ENCODE data around the gene RNF113A.
"Not testable (repeated sequence)": the region's sequence is repeated elsewhere in the genome, so short reads cannot be mapped to it uniquely, and the experiment has no call there.

RNF113A gene

DNA sequence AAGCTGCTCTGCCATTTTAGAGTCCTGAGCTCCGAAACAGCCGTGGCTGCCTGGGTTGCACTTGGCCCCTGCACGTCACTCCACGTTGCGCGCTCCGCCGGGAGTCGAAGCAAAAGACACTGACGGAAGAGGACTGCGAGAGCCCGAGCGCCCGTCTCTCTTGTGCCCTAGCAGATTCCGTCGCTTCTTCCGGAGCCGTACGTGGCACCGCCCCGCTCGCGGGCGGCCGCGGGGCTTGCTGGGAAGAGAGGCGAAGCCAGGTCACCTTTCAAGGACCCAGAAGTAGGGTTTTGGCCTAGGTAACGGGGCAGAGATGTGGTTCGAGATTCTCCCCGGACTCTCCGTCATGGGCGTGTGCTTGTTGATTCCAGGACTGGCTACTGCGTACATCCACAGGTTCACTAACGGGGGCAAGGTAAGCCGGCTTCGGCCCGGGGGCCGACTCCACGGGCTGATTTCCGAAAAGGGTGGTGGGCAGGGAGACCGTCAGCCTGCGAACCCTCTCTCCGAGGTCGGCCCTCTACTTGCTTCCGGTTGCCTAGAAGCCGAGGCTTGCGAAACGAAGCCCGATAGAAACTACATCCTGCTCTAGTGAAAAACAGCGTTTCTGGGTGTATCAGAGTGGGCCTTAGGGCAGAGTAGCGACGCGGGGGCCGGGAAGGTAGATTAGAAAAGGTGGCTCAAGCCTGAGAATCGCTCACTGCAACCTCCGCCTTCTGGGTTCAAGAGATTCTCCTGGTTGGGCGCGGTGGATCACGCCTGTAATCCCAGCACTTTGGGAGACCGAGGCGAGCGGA lies at the start of gene RNF113A, which contains the start of gene NDUFA1:
Gene RNF113A (minus strand): TSS at position 135 of the 797 bp plus-strand sequence. CDS start 120 bp downstream, at position 15.
Gene NDUFA1 (plus strand): TSS at position 234 of the 797 bp plus-strand sequence. CDS start 80 bp downstream, at position 314.
- DNase-seq, result peak; percentile 66 to 68

DNA sequence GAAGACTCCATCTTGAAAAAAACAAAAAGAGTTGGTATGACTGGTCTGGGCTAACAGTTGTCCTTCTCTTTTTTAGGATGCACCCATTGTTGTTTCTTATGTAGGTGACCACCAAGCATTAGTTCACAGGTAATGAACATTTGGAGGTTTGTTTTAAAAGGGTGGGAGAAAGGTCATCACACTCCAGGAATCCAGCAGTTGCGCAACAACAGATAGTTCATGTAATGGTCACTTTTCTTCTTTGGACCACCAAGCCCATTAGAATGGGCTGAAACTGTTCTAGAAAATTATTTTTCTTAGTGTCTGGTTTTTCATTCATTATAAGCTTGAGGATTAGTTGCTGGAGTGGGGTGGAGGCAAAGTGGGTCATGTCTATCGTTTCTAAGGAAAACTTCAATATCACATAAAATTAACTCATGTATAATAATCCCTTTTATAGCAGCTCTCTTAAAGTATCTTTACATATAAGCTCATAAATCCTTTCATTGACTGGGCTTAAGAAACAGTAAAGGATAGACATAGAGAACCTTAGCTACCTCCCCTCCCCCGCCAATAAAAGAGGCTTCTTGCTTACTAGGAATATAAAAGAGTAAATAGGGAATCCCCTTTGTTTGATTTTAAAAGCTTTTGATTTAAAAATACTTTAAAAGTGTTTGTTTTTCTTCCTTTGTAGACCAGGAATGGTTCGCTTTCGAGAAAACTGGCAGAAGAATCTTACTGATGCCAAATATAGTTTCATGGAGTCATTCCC lies 48.5 kb upstream of the RNF113A start:
- no peak for DNase-seq

DNA sequence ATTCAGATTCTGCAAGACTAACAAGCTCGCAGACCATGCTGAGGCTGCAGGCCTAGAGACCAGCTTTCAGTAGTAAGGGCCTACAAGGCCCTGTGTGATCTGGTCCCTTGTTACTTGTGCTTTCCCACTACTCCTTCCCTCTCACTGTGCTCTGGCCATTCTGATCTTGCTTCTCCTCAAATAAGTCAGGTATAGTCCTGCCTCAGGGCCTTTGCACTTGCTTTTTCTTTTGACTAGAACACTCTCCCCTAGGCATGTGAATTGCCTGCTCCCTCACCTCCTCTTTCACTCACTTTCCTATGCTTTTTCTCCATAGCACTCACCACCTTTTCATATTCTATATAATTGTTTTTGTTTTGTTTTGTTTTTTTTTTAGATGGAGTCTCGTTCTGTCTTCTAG lies 46.3 kb upstream of the RNF113A start:
- DNase-seq, result no peak

DNA sequence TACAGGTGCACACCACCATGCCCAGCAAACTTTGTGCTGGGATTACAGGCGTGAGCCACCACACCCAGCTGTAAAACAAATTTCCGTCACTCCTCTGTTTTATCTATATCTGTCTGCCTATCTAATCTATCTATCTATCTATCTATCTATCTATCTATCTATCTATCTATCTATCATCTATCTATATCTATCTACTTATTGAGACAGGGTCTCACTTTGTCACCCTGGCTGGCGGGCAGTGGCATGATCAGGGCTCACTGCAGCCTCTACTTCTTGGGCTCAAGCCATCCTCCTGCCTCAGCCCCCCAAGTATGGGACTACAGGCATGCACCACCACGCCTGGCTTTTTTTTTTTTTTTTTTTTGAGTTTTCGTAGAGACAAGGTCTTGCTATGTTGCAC lies 44.8 kb upstream of the RNF113A start:
- no peak for DNase-seq

DNA sequence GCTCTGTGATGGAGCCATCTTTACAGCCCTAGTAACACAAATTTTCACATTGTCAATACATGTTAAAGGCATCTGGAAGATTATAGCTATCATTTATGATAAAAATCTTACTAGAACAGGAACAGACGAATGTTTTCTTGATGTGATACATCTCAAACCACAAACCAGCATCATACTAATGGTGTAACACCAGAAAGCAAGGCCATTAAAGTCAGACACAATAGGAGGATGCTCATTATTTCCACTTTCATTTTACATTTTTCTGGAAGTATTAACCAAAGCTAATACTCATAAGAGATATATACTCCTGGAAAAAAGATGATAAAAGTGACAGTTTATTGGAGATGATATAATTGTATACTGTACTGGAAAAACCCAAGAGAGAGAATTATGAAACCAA lies 29.4 kb upstream of the RNF113A start:
- no peak for DNase-seq

DNA sequence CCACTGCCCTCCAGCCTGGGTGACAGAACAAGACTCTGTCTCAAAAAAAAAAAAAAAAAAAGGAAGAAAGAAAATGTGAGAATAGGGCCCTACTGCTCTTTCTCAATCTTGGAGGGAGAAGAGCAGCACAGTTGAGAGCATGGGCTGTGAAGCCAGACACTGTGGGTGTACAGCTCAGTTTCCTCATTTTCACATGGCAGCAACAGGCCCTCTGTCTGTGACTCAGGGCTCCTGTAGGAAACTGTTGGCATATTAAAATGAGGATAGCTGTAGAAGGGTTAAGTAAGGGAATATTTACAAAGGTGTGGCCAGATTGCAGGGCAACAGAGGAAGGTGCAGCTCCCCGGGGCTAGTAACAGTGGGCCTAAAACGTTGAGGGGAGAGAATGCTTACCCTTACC lies 27.6 kb upstream of the RNF113A start:
- no peak for DNase-seq

DNA sequence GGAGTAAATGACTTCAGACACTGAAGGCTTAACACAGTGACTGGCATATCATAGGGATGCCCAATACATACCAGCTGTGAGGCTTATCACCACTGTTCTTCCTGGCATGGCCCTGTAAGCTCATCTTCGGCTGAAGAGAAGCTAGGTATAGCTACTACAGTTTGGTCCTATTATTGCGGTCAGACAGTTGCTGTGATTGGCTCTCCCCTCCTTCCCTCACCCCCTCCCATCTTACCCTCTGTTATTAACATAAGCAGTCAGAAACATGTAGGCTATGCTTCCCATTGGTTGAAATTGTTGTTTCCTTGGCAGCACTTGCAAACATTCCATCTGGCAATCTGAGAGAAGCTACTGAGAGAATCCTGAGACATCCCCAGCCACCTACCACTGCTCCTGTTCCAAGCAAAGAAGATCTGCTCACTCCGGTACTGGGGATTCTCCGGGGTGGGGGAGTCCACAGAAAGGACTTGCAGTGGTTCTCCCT lies 24.4 kb upstream of the RNF113A start, which contains the start of gene AKAP14:
Gene AKAP14 (plus strand): TSS at position 51 of the 484 bp plus-strand sequence. CDS start 7,331 bp downstream, outside the sequence.
- DNase-seq, result no peak

DNA sequence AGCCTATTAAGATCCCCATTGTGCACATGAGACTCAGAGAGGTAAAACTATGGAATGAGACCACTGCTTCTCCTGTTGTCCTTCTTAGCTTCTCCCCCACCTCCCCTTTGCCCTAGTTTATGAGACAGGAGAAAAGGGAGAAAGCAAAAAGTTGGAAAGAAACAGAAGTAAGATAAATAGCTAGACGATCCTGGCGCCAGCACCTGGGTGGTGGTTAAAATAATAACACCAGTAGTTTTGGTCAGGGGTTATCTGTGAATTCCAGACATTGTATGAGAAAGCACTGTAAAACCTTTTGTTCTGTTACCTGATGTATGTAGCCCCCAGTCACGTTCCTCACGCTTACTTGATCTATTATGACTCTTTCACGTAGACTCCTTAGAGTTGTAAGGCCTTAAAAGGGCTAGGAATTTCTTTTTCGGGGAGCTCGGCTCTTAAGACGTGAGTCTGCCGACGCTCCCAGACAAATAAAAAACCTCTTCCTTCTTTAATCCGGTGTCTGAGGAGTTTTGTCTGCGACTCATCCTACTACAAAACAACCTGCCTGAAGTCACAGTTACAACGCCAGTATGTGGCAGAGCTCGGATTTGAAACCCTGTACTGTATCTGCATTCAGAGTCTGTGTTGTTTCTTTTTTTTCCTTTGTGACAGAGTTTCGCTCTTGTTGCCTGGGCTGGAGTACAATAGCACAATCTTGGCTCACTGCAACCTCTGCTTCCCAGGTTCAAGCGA lies 20.6 kb upstream of the RNF113A start:
- DNase-seq, result not testable (repeated sequence)

DNA sequence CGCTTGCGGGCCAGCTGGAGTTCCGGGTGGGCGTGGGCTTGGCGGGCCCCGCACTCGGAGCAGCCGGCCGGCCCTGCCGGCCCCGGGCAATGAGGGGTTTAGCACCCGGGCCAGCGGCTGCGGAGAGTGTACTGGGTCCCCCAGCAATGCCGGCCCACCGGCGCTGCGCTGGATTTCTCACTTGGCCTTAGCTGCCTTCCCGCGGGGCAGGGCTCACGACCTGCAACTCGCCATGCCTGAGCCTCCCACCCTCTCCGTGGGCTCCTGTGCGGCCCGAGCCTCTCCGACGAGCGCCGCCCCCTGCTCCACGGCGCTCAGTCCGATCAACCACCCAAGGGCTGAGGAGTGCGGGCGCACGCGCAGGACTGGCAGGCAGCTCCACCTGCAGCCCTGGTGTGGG lies 19.1 kb upstream of the RNF113A start:
- DNase-seq, result not testable (repeated sequence)

DNA sequence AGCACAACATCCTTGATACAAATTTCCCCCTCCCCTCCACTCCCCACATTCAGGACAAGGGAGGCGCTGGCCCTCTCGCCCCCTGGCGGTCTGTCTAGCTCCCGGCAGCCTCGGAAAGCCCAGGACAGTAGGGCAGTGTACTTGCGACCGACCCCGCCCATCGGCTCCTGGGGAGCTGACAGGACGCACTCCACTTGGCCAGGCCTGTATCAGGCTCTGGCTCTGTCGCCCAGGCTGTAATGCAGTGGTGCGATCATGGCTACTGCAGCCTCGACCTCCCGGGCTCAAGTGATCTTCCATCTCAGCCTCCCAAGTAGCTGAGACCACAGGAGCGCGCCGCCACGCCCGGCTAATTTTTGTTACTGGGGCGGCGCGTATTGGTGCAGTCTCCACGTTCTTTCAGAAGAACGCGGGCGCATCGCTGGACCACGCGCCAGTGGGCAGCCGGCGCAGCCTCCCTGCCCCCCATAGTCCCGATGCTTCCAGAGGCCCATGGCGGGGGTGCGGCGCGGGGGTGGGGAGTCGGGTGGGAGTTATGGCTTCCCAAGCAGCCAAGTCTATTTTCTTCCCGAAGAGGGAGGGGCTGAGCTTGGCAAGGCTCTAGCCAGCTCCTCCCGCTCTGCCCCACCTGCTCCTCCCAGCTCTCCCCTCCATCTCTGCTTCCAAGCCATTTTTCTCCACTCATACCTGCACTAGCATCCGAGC lies 16.3 kb upstream of the RNF113A start:
- peak; percentile 51 to 53 for DNase-seq

DNA sequence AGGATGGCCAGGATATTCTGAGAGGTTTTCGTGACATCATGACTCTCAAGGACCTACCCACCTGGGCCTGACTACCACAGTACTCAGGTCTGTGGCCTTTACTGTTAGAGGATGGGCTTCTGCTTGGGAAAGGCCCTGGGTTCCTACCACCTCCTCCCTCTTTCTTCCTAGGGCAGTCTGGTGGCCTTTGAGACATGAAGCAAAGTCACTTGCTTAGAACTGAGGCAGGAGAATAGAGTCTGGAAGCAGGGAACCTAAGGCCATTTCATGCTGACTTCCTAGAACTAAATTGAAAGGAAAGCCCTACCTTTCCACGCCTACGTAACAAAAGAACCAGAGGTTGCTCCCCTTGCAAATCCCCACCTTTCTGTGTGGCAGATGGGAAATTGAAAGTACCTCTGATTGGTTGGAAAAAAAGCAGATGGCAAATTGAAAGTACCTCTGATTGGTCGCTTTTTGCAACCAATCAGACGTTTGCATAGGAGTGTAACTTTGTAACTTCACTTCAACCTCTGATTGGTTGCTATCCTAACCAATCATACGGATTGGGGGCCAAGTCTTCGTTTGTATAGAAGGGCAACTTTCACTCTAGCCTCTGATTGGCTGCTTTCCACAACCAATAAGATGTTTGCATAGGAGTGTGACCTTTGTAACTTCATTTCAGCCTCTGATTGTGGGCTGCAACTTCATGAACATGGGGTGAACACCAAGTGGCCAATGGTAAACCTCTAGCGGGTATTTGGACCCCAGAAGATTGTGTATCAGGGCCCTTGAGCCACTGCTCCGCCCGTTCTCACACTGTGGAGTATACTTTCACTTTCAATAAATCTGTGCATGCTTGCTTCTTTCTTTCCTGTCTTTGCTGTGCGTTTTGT lies 14.3 kb upstream of the RNF113A start:
- no peak for DNase-seq

DNA sequence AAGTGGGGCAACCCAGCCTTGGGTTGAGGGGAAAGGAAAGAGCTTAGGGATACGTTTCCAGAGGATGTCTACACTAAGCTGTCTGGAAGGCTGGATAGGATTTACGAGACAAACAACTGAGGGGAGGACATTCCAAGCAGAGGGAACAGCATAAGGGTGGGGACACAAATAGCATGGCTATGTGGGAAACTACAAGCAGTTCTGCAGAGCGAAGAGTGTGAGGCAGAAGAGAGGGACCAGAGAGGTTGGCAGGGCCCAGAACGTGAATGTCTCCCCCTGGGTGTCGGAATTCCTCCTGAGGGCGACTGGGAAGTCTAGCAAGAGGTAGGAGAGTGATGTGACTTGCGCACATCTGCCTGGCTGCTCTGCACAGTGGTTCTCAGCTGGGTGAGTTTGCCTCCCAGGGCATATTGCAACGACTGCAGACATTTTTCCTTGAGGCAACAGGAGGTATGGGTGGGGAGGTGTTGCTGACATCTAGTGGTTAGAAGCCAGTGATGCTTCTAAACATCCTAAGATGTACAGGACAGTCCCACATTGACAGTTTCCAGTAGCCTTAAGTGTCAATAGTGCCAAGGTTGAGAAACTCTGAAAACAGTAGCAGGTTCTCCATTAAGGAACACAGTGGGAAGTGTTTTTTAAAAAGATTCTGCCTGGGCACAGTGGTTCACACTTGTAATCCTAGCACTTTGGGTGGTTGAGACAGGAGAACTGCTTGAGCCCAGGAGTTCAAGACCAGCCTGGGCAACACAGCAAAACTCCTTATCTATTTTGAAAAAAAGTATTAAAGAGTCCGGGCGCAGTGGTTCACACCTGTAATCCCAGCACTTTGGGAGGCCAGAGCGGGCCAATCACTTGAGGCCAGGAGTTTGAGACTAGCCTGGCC lies 9.3 kb upstream of the RNF113A start:
- no peak for DNase-seq

DNA sequence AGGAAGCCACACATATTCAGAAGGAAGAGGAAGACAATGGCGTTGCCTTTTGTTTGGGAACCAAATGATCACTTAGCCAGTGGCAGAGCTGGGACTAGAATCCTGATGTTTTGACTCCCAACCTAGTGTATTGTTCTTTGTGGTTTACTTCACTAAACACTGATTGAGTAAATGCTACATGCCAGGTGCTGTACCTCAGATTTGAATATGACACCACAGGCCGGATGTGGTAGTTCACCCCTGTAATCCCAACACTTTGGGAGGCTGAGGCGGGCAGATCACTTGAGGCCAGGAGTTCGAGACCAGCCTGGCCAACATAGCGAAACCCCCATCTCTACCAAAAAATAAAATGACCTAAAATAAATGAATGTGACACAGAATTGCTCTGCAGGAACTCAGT lies 8.5 kb upstream of the RNF113A start:
- no peak for DNase-seq

DNA sequence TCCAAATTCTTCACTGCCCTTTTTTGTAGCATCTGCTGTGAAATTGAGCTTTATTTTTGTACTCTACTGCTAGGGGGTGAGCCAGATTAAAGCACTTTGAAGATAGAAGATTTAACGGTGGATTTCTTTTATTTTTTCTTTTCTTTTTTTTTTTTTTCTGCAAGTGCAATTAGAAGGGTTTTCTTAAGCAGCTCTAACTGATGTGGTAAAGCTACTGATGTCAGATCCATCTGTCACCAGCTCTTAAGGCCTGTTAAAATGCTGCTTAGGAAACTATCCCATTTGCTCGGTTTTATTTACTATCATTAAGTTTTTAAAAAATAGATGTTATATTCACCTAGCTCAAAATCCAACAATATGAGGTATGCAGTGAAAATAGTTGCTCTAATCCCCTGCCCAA lies 7.2 kb upstream of the RNF113A start:
- no peak for DNase-seq

DNA sequence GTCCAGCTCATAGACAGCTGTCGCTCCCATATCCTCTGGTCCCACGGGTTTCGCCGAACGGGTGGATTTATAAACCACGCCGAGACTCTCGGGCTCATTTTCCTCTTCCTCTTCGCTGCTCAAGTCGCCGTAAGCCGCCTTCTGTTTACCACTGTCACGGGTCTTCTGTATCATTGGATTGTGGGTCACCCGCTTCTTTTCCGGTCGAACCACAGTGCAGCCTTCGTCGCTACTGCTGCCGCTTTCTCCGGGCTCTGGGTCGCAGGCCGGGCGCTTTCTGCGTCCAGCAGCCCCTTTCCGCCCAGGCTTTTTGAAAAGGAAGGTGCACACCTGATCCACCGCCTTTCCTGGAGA lies 311 bp downstream of the RNF113A start:
- no peak for DNase-seq

DNA sequence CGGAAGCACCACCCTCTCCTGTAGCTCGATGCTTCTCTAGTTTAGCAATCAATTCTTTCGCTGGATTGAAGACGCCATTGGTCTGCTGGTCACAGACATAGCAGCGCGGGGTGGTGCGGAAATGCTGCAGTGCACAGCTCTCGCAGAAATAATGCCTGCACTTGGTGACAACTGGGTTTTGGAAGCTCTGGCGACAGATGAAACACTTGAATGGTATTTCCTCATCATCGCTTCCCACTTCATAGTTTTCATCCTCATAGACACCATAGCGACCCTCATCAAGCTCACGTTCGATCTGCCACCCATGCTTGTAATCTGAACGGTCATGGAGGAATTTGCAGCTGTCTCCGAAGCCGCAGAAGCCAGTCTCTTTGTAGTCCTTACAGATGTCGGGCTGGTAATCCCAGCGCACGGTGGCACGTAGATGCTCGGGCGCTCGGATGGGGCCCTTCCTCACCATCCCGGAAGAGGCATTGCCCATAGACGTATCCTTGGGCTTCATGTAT lies 854 bp downstream of the RNF113A start:
- peak in 1 of 2 donors; percentile 8 for DNase-seq

DNA sequence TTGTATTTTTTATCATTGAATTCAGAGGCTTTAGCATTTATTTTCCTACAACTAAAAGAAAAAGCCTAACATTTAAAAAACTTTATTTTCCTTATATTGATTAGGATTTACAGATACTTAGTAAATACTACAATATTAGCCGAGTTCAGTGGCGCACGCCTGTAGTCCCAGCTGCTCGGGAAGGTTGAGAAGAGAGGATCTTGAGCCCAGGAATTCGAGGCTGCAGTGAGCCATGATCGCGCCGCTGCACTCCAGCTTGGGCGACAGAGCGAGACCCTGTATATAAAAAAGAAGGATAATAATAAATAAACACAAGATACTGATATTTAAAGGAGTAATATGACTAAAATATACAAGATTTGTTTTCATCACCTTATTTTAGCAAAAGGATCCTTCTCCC lies 18.1 kb downstream of the RNF113A start:
- no peak for DNase-seq

DNA sequence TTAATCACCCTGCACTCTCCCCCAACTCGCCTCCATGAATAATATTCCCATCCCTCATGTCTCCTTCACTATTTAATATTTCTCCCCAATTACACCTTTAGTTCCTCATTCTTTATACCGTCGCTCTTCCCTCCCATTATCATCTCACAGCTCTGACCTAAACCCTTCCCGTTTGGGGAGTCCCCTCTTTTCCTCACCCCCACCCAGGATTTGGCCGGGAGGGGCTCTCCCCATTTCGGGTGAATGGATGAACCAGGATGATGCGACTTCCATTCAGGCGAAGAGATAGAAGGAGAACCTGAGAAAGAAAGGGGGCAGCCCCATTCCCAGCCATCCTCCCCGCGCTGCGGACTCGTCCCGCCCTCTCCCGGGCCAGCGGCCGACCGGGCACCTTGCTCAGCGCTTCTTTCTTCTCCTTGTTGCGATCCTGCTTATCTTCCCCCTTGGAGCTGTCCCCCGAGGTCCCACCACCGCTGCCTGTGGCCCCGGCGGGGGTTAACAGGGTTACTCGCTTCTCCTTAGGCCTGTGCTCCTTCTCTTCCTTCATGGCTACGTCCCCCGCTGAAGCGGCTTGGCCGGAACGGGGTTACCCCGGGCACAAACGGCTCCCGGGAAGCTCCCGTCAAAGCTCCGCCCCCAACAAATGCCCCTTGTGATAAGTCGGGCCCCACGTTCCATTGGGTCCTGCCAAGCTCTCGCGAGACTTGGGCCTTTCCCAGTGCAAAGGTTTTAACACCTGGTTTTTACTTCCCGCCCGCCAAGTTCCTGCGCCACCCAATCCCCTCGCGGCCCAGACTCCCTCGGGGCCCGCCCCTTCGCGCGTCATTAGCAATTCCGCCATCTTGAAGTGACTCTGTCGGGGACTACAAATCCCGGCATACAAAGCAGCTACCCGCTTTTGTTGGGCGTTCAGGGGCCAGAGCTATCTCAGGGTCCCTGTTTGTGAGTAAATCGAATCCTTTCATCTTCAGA lies 18.9 kb downstream of the RNF113A start, which contains the start of gene UPF3B:
Gene UPF3B (minus strand): TSS at position 582 of the 972 bp plus-strand sequence. CDS start 35 bp downstream, at position 547.
- peak; percentile 84 for DNase-seq

DNA sequence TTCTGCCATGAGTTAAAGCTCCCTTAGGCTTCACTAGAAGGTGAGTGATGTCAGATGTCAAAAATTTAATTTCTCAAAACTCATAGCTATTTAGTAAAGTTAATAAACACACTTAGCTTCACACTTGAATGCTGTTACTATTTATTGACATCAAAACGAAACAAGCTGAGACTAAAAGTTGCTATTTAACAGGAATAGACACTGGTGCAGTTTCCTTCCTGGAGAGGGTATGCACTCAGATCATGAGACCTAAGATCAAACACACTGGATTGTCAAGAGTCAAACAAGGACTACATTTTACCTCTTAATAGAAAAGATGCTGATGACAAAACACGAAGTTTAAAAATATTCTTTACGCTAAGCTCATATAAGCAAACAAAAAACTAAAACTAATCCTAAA lies 37.6 kb downstream of the RNF113A start:
- DNase-seq, result no peak
